Stimulated activated CD8-positive, alpha-beta memory T cell treated with anti-CD3 and anti-CD28 coated beads, Interleukin-7, amount 100 ng/mL, for 4 hours (primary cell): Measurements from ENCODE around the gene RIN1.

Source experiments
- DNase-seq, 2 donors: peaks; one replicate each; pipeline ENCODE4 v3.0.0-alpha.2; 2020; ENCODE audit warnings: low read depth in 2 of 2

RIN1 gene

GRCh38 chr11:66282468-66283455 lies 53.5 kb downstream of the RIN1 start:
- DNase-seq = peak; percentile 92 to 98
